Epithelial cell of esophagus (primary cell): ENCODE data around the gene KIF2B.

ENCODE experiments used
- DNase-seq: peaks from one replicate; pipeline ENCODE4 v3.0.0; 2010; ENCODE audit warnings: low read depth
- H3K4me3 ChIP-seq: 2 replicates; pipeline ENCODE4 v1.5.1; 2011; ENCODE audit warnings: mild to moderate bottlenecking, low read length, control low read depth
- CTCF ChIP-seq: IDR thresholded peaks from 2 replicates; pipeline ENCODE4 v1.5.1; 2011; ENCODE audit warnings: low read depth, mild to moderate bottlenecking, low read length, control low read depth, inconsistent platforms; ENCODE audit not compliant: insufficient read depth; ENCODE audit errors: missing control alignments

KIF2B gene

GRCh38 chr17:53796642-53797041 is 26.1 kb upstream of the KIF2B start:
- DNase-seq: no peak

GRCh38 chr17:53797501-53797900 is 25.2 kb upstream of the KIF2B start:
- H3K4me3 ChIP-seq: no peak overlapping the region
- no peak for DNase-seq
- TF ChIP-seq CTCF: no peak

More at GRCh38 chr17:53796642-53797041, 26.1 kb upstream of the KIF2B start:
- H3K4me3 ChIP-seq: no peak overlapping the region
- TF ChIP-seq CTCF: no peak

GRCh38 chr17:53804437-53804836 is 18.3 kb upstream of the KIF2B start:
- TF ChIP-seq CTCF: no peak
- no peak for DNase-seq
- no peak overlapping the region for H3K4me3 ChIP-seq

- no peak overlapping the region for H3K4me3 ChIP-seq
- DNase-seq: no peak
- no peak for TF ChIP-seq CTCF
Observed at GRCh38 chr17:53806473-53806872, 16.3 kb upstream of the KIF2B start.

- no peak for TF ChIP-seq CTCF
- no peak overlapping the region for H3K4me3 ChIP-seq
- no peak for DNase-seq
Observed at GRCh38 chr17:53807286-53807685, 15.4 kb upstream of the KIF2B start.

- DNase-seq: no peak
- TF ChIP-seq CTCF: no peak
- H3K4me3 ChIP-seq: no peak overlapping the region
Observed at GRCh38 chr17:53818271-53818670, 4.5 kb upstream of the KIF2B start.

GRCh38 chr17:53818929-53819328 is 3.8 kb upstream of the KIF2B start:
- no peak for TF ChIP-seq CTCF
- no peak for DNase-seq
- no peak overlapping the region for H3K4me3 ChIP-seq
